ENCODE data around the gene MTA3.
"Not testable (repeated sequence)": the region's sequence is repeated elsewhere in the genome, so short reads cannot be mapped to it uniquely, and the experiment has no call there.

The MTA3 gene

DNA sequence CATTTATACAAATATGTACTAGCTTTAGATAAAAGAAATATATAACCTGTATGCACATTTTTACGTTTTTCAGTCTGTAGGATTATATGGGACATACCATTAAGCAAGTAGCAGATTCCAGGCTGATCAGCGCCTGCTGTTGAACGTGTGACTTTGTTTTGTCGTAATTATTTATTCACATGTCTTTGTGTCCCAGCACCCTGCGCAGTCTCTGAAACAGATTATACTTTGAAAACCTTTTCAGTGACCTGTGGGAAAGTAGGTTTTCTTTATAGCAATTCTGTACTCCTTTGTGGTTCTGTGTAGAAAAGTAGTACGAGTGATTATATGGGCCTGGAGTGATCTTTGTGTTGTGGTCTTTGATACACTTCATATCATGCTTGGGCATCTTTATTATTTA is 68.5 kb downstream of the MTA3 start:
- in situ Hi-C loops (cut with HindIII; ENCODE audit: low pct_unique_long_range_greater_than_20kb, low sequenced_read_pairs): no loop called here
- no peak for DNase-seq (ENCODE audit: low read depth in 1 of 2, low spot score in 1 of 2)
- TF ChIP-seq JUND (IDR thresholded peaks at IDR 0.05; ENCODE audit: low read depth): no peak

DNA sequence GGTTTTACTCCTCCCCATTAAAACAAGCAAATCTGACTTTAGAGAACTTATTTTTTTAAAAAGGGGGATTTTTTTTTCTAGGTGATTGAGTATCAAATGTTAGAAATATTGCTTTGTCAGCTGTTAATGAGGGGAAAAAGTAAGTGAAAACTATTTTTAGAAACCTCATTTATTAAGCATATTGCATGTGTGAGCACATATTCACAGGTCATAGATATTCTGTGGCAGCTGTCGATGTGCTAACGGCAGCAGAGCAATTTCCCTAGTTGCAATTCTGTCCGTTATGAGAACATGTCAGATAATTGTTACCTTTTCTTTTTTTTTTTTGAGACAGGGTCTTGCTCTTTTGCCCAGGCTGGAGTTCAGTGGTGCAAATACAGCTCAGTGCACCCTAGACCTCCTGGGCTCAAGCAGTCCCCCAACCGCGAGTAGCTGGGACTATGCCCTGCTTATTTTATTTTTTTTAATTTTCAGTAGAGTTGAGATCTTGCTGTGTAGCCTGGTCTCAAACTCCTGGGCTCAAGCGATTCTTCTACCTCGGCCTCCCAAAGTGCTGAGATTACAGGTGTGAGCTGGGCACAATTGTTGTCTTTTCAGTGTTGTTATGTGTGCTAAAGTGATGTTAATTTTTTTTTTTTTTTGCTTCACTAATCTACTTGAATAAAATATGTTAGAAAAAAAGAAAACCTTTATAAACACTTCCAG is 69.8 kb downstream of the MTA3 start:
- in situ Hi-C loops (cut with HindIII; ENCODE audit: low pct_unique_long_range_greater_than_20kb, low sequenced_read_pairs): no loop called here
- no peak for TF ChIP-seq JUND (IDR thresholded peaks at IDR 0.05; ENCODE audit: low read depth)
- no peak for DNase-seq (ENCODE audit: low read depth in 1 of 2, low spot score in 1 of 2)

DNA sequence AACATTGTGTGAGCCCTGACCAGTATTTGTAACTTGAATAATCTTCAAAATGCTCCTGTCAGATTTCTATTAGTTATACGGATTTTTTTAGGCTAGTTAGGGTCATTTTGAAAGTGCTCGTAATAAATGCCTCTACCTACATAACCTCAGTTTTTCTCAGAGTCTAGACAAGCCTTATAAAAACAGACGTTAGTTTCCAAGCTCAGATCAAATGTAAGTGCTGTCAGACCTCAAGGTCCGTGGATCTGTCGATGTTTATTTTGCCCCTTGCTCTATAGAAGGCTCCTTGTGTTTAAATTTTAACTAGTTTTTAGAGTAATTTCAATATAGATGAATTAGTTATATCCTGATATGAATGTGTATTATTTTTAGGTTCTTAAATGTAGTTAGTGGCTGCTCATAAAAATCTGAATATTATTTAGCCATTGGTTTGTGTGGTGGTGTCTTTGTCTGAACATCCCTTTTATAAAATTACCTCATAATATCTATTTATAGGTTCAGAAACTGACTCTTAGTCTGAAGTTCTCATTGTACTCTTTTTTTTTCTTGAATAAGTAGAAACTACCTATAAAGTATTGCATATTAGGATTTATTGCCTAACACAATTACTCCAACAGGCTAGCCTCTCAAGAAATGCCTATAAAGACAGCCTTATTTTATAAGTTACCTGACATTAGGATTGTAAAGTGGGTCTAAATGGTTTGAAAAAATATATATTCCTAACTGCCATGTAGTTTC is 71.1 kb downstream of the MTA3 start:
- no peak for DNase-seq (ENCODE audit: low read depth in 1 of 2, low spot score in 1 of 2)
- in situ Hi-C loops (cut with HindIII; ENCODE audit: low pct_unique_long_range_greater_than_20kb, low sequenced_read_pairs): no loop called here
- no peak for TF ChIP-seq JUND (IDR thresholded peaks at IDR 0.05; ENCODE audit: low read depth)

DNA sequence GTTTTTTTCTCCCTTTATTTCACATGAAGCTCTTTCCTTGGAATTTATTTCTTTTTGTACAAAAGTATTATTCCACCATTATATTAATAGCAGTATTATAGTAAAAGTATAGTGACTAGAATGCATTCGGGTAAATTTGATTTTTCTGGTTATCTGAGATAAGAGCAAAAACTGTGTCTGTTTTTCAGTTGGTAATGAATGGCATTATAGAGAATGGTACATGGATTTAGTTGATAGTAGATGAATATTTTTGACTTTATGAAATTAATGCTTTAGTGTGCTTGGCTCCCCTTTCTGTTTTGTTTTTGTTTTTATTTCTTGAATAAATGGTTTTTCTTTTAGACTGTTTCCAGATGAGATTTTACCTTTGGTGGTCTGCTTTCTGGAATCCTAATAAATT is 71.8 kb downstream of the MTA3 start:
- DNase-seq (ENCODE audit: low read depth in 1 of 2, low spot score in 1 of 2): no peak
- in situ Hi-C loops (cut with HindIII; ENCODE audit: low pct_unique_long_range_greater_than_20kb, low sequenced_read_pairs): no loop called here
- TF ChIP-seq JUND (IDR thresholded peaks at IDR 0.05; ENCODE audit: low read depth): no peak

DNA sequence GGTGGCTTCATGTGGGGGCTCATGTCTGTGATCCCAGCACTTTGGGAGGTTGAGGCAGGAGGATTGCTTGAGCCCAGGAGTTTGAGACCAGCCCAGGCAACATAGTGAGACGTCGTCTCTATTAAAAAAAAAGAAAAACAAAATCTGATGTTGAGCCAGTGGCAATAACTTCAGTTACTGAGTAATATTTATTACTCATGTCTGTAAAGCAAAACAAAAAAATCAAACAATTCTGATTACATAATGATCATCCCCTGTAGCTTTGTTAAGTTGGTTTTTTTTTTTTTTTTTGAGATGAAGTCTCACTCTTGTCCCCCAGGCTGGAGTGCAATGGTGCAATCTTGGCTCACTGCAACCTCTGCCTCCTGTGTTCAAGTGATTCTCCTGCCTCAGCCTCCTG is 73.9 kb downstream of the MTA3 start:
- in situ Hi-C loops (cut with HindIII; ENCODE audit: low pct_unique_long_range_greater_than_20kb, low sequenced_read_pairs); DNase-seq (ENCODE audit: low read depth in 1 of 2, low spot score in 1 of 2): not testable (repeated sequence)

DNA sequence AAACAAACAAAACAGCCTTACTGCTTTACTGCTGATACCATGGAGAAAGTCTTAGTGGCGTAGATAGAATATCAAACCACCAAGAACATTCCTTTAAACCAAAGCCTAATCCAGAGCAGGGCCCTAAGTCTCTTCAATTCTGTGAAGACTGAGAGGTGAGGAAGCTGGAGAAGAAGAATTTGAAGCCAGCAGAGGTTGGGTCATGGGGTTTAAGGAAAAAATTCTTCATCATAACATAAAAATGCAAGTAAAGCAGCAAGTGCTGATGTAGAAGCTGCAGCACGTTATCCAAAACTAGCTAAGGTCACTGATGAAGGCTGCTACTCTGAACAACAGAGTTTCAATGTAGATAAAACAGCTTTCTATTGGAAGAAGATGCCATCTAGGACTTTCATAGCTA is 77.1 kb downstream of the MTA3 start:
- no peak for DNase-seq (ENCODE audit: low read depth in 1 of 2, low spot score in 1 of 2)
- in situ Hi-C loops (cut with HindIII; ENCODE audit: low pct_unique_long_range_greater_than_20kb, low sequenced_read_pairs): no loop called here
- TF ChIP-seq JUND (IDR thresholded peaks at IDR 0.05; ENCODE audit: low read depth): no peak

DNA sequence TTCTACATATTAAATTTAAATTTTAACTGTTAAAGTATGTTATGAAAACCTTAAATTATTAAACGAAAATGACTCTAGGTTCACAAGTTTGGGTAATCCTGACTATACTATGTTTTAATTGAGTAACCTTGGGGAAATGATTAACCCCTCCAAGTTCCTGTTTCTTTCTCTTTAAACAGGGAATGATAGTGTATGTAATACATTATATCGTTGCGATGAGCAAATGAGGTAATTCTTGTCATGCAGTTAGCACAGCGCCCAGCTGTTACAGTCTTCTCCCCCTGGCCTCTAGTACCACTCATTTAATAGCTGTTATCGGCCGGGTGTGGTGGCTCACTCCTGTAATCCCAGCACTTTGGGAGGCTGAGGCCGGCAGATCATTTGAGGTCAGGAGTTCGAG is 80.4 kb downstream of the MTA3 start:
- no peak for TF ChIP-seq JUND (IDR thresholded peaks at IDR 0.05; ENCODE audit: low read depth)
- in situ Hi-C loops (cut with HindIII; ENCODE audit: low pct_unique_long_range_greater_than_20kb, low sequenced_read_pairs): no loop called here
- no peak for DNase-seq (ENCODE audit: low read depth in 1 of 2, low spot score in 1 of 2)

DNA sequence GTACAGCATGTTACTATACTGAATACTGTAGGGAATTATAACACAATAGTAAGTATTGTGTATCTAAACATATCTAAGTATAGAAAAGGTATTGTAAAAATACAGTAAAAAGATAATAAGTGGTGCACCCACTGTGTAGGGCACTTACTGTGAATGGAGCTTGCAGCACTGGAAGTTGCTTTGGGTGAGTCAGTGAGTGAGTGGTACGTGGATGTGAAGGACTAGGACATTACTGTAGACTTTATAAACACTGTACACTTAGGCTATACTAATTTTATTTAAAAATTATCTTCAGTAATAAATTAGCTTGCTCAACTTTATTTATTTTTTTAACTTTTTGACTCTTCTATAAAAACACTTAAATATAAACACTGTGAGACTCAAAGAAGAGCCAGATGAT is 82.6 kb downstream of the MTA3 start:
- no peak for DNase-seq (ENCODE audit: low read depth in 1 of 2, low spot score in 1 of 2)
- in situ Hi-C loops (cut with HindIII; ENCODE audit: low pct_unique_long_range_greater_than_20kb, low sequenced_read_pairs): no loop called here
- no peak for TF ChIP-seq JUND (IDR thresholded peaks at IDR 0.05; ENCODE audit: low read depth)

DNA sequence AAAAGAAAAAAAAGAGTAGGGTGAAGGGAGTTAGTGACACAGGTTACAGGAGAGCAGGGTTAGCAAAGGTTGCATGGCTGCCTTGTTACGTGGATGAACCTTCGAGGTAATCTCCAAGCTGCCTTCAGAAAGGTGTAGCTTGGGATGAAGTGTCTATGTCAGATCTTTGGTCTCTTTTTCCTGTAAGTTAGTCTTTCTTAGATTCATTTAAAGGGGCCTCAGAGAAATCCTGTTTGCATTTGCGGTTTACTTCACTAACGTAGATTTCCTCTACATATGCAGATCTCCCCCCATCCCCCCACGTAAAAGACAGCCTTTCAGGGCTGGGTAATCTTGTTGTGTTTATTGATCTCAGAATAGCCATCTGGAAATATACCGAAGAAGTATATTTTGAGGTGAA is 83.7 kb downstream of the MTA3 start:
- no peak for TF ChIP-seq JUND (IDR thresholded peaks at IDR 0.05; ENCODE audit: low read depth)
- no peak for DNase-seq (ENCODE audit: low read depth in 1 of 2, low spot score in 1 of 2)
- in situ Hi-C loops (cut with HindIII; ENCODE audit: low pct_unique_long_range_greater_than_20kb, low sequenced_read_pairs): no loop called here

DNA sequence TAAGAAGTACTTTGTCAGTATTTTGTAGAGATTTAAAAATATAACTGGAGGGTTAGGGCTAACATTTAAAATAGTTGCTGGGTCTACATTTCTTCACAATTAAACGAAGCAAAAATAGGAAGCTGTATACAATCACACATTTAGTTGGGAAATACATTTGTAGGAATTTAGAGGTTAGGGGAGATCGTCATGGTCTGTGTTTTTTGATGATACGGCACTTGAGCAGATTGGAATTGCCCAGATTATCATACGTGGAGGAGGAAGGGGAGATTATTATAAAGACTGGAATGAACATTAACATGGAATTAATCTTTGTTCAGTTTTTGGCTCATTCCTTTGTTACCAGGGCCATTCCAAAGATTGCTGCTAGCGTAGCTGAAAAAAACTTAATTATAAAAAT is 84.6 kb downstream of the MTA3 start:
- DNase-seq (ENCODE audit: low read depth in 1 of 2, low spot score in 1 of 2): no peak
- in situ Hi-C loops (cut with HindIII; ENCODE audit: low pct_unique_long_range_greater_than_20kb, low sequenced_read_pairs): no loop called here
- no peak for TF ChIP-seq JUND (IDR thresholded peaks at IDR 0.05; ENCODE audit: low read depth)

DNA sequence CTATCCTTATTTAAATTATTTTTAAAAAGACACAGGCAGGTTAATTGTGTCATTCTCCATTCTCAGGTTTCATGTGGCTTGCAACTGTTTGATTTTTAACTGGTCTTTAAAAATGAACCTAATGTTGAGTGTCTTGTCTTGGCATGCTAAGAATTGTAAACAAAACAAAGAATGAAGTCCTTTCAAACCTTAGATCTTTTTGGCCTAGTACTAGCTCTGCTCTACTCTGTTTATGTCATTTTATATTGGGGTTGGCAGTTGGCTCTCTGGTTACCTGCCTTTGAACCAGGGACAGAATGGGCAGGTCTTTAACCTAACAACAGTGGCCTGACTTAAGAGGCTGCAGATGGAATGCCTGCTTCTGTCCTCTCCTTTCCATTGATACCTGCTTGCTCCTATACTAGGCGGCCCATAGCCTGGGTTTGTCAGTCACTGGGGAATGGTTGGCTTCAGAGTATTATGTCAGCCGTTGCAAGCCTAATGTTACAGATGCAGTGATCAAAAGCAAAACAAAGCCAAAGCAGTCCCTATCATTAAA is 85.5 kb downstream of the MTA3 start:
- DNase-seq (ENCODE audit: low read depth in 1 of 2, low spot score in 1 of 2): no peak
- TF ChIP-seq JUND (IDR thresholded peaks at IDR 0.05; ENCODE audit: low read depth): no peak
- in situ Hi-C loops (cut with HindIII; ENCODE audit: low pct_unique_long_range_greater_than_20kb, low sequenced_read_pairs): no loop called here

DNA sequence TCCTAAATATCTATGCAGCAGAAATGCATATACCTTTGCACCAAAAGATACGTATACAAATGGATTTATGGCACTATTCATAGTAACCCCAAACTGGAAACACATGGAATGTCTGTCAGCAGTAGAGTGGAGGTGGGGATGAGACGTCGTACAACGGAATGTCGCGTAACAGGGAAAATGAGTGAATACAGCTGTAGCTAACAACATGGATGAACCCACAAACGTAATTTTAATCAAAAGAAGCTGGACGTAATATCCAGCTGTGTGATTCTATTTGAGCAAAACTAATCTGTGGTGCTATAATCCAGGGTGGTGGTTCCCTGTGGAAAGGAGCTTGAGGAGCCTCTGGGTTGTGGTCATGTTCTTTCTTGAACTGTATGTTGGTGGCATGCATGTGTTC is 89.9 kb downstream of the MTA3 start:
- TF ChIP-seq JUND (IDR thresholded peaks at IDR 0.05; ENCODE audit: low read depth): no peak
- DNase-seq (ENCODE audit: low read depth in 1 of 2, low spot score in 1 of 2): no peak
- in situ Hi-C loops (cut with HindIII; ENCODE audit: low pct_unique_long_range_greater_than_20kb, low sequenced_read_pairs): no loop called here

DNA sequence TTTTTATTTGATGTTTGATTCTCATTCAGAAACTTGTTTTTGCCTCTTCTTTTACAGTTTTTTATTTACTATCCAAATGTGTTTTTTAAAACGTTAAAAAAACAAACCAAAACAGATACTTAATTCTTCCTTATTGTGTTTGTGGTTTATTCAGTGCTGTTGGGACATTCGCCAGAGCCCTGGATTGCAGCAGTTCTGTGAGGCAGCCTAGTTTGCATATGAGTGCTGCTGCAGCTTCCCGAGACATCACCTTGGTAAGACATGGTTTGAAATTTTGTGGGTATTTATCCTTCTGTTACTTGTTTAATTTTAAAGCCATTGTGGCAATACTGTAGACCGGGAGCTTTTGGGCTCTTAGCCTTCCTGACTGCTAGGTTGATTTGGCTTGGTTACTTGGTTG is 91.2 kb downstream of the MTA3 start:
- in situ Hi-C loops (cut with HindIII; ENCODE audit: low pct_unique_long_range_greater_than_20kb, low sequenced_read_pairs): no loop called here
- DNase-seq (ENCODE audit: low read depth in 1 of 2, low spot score in 1 of 2): no peak
- no peak for TF ChIP-seq JUND (IDR thresholded peaks at IDR 0.05; ENCODE audit: low read depth)

Data from T47D (cell line).